Left ventricle myocardium inferior (tissue), 1 donor: ENCODE results near the gene STOX2. TPM values are rescaled to one million over a fixed set of nuclear protein-coding genes. Genes with fewer than 3 reads are reported as not detected.

Experiments used
- DNase-seq: peaks from one replicate; pipeline ENCODE4 v3.0.0-alpha.2; 2020
- H3K27ac ChIP-seq: fragments of 200-600 bp; replicated peaks from 2 replicates; pipeline ENCODE4 v1.8.0; 2021
- H3K27me3 ChIP-seq: fragments of 200-600 bp; 2 replicates; pipeline ENCODE4 v1.8.0; 2021; ENCODE audit warnings: low read depth
- H3K36me3 ChIP-seq: fragments of 200-600 bp; 2 replicates; pipeline ENCODE4 v1.8.0; 2021
- H3K4me1 ChIP-seq: fragments of 200-600 bp; 2 replicates; pipeline ENCODE4 v1.8.0; 2021
- H3K4me3 ChIP-seq: fragments of 200-600 bp; 2 replicates; pipeline ENCODE4 v1.8.0; 2021; ENCODE audit warnings: mild to moderate bottlenecking, moderate library complexity
- H3K9me3 ChIP-seq: fragments of 200-600 bp; replicated peaks from 2 replicates; pipeline ENCODE4 v1.8.0; 2021
- intact Hi-C: fragments of 100-400 bp; cut with micrococcal nuclease; formaldehyde crosslinking; loops from one replicate; pipeline ENCODE4 v1.11.0; 2022
- total RNA-seq: library from RNA; stranded (reverse); fragmentation: NEBNext Ultra II Directional; extraction: Animal tissue kit (Norgen Biotek cat#: 25700); gene quantifications from one replicate; pipeline ENCODE4 v1.2.1, GENCODE V29; 2021
- TF ChIP-seq, protein P1 (sequence below): fragments of 200-600 bp; IDR thresholded peaks from 2 replicates; pipeline ENCODE4 v1.8.0; 2021; ENCODE audit warnings: antibody characterized with exemption, mild to moderate bottlenecking, borderline replicate concordance
- donor health status: DM: no; HTN: yes; CAD: no; lungs with severe emphysema.

Gene STOX2
- total RNA-seq, 1 donor from 2014 or later, result 12.2 TPM

DNA sequence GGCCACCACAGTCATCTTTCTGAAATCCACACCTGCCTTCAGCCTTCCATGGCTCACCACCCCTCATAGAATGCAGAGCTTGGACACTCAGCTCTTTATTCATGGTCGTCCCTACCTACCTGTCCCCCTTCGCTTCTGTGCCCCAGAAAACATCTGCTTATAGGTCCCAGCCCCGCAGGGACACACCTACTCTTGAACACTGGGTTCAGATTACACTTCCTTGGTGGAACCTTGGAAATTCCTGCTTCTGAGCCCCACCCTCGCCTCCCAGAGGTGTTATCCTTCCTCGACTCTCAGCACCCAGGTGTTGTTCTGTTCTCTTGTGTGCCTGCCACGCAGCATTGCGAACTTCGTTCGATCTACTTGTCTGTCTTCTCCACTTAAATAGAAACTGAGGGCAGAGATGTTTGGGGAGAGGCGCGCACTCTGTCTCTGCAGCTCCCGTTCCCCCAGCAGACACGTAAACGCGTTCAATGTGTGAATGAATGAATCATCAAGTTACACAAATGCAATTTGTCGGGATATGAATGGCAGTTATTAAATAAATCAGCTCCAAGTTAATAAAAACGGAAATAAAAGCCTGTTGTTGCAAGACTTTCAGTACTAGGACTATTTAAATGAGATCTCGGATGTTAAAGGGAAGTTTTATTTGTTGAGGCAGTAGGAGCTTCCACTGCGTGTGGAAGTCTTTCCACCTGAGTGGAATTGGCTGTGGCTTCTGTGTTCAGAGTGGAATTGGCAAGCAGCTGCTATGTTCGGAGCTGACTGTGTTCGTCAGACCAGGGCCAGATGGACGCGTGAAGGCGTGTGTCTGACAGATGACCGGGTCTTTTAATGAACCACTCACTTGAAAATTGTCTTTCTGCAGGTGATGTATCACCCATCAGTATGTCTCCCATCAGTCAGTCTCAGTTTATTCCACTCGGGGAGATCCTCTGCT, 95.6 kb downstream of the STOX2 start:
- no peak overlapping the region for H3K27ac ChIP-seq
- peaks cover 23% of the 10 kb centered on the region for H3K36me3 ChIP-seq
- H3K9me3 ChIP-seq, result no peaks in the 10 kb centered on the region
- intact Hi-C loops, result no loop called here
- DNase-seq, result no peak
- no peaks in the 10 kb centered on the region for H3K27me3 ChIP-seq
- TF ChIP-seq, protein P1, sequence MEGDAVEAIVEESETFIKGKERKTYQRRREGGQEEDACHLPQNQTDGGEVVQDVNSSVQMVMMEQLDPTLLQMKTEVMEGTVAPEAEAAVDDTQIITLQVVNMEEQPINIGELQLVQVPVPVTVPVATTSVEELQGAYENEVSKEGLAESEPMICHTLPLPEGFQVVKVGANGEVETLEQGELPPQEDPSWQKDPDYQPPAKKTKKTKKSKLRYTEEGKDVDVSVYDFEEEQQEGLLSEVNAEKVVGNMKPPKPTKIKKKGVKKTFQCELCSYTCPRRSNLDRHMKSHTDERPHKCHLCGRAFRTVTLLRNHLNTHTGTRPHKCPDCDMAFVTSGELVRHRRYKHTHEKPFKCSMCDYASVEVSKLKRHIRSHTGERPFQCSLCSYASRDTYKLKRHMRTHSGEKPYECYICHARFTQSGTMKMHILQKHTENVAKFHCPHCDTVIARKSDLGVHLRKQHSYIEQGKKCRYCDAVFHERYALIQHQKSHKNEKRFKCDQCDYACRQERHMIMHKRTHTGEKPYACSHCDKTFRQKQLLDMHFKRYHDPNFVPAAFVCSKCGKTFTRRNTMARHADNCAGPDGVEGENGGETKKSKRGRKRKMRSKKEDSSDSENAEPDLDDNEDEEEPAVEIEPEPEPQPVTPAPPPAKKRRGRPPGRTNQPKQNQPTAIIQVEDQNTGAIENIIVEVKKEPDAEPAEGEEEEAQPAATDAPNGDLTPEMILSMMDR, result no peak
- H3K4me3 ChIP-seq, result no peak overlapping the region
- peaks cover 12% of the 10 kb centered on the region for H3K4me1 ChIP-seq

DNA sequence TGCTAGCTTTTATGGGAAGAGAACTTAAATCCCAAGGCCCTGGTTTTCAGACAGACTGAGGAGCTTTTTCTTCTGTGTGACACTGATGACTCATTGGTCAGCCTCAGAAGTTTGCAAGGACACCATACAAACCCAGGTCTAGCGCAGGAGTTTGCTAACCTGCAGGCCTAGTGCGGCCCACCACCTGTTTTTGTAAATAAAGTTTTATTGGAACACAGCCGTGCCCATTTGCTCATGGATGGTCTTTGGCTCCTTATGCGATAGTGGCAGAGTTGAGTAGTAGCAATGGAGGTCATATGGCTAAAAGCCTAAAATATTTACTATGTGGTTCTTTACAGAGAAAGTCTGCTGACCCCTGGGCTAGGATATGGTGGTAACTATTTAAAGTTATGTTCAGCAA, 98.3 kb downstream of the STOX2 start:
- no peak overlapping the region for H3K27ac ChIP-seq
- no peaks in the 10 kb centered on the region for H3K4me1 ChIP-seq
- H3K36me3 ChIP-seq, result peaks cover 23% of the 10 kb centered on the region
- intact Hi-C loops, result no loop called here
- no peaks in the 10 kb centered on the region for H3K27me3 ChIP-seq
- H3K4me3 ChIP-seq, result no peak overlapping the region
- H3K9me3 ChIP-seq, result no peaks in the 10 kb centered on the region
- TF ChIP-seq, protein P1, result no peak
- no peak for DNase-seq

DNA sequence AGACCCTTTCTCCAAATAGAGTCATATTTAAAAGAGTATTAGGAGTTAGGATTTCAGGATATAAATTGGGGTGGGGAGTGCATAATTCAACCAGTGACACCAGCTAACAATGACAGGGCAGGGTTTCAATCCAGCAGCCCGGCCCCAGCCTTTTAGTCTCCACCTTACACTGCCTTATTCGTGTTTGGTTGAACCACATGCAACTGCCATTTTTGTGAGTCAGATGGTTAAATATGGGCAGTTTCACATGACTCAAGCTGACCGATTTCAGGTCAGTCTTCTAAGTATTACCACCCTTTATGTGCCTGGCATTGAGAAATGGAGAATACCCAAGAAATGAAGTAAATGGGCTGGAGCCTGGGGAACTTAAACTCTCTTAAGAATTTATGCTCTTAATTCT, 102.8 kb downstream of the STOX2 start:
- H3K36me3 ChIP-seq, result peaks cover 38% of the 10 kb centered on the region
- H3K9me3 ChIP-seq, result no peaks in the 10 kb centered on the region
- intact Hi-C loops, result no loop called here
- H3K4me3 ChIP-seq, result no peak overlapping the region
- peaks cover 15% of the 10 kb centered on the region for H3K4me1 ChIP-seq
- no peaks in the 10 kb centered on the region for H3K27me3 ChIP-seq
- H3K27ac ChIP-seq, result no peak overlapping the region
- DNase-seq, result no peak
- TF ChIP-seq, protein P1, result no peak

DNA sequence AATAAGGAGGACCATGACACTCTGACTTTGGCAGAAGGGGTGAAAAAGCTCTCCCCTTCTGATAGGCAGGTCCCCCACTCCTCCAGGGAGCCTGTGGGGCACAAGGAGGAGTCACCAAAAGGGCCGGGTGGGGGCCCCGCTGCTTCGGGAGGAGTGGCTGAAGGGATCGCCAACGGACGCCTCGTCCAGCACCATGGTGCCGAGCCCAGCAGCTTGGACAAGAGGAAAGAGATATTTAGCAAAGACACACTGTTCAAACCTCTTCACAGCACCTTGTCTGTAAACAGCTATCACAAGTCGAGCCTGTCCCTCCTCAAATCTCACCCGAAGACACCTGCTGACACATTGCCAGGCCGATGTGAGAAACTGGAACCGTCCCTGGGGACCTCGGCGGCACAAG, 105.6 kb downstream of the STOX2 start:
- TF ChIP-seq, protein P1, result no peak
- intact Hi-C loops, result no loop called here

DNA sequence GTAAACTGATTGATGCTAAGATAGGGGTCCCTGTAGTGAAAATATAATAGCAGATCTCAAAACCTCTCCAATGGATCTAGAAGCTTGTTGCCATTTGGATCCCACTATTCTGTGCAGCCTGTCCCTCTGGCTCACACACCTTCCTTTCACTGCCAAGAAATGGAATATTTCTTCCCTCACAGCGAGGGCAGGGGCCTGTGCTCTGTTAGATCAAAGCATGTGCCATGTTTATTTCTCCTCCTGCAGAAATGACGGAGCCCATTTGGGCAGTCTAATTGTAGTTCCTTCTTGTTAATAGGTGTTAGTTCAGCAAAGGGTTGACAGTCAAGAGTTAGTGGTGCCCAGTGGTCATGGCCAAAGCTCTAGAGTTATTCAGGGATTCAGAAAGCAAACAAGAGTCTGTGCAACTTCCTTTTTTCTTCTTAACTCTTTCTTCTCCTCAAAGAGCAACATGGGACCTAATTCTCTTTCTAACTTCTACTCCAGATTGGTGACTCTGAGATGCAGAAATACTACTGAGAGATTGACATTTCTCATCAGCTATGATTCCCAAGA, 106.8 kb downstream of the STOX2 start:
- TF ChIP-seq, protein P1, result no peak
- Histone ChIP-seq H3K4me1 (peaks cover 22% of the 10 kb centered on the region), H3K36me3 (peaks cover 25% of the 10 kb centered on the region), H3K27me3 (no peaks in the 10 kb centered on the region), H3K9me3 (no peaks in the 10 kb centered on the region), H3K4me3 (no peak overlapping the region), H3K27ac (no peak overlapping the region)
- DNase-seq, result no peak
- intact Hi-C loops, result no loop called here

More for the DNA sequence above, 105.6 kb downstream of the STOX2 start:
- no peak for DNase-seq
- Histone ChIP-seq H3K36me3 (peaks cover 25% of the 10 kb centered on the region), H3K27ac (no peak overlapping the region), H3K4me3 (no peak overlapping the region), H3K9me3 (no peaks in the 10 kb centered on the region), H3K27me3 (no peaks in the 10 kb centered on the region), H3K4me1 (peaks cover 22% of the 10 kb centered on the region)
